CD4-positive, alpha-beta T cell treated with Interleukin-1 beta for 1 hour (primary cell): ENCODE data around the gene PNRC2.
A peak's percentile ranks its signal among the peaks of the same experiment; 100 is the strongest.

Source experiments
- DNase-seq, 2 donors: peaks; one replicate each; pipeline ENCODE4 v3.0.0-alpha.2; 2020 to 2022

The PNRC2 gene

GRCh38 chr1:23959461-23960290 lies at the start of gene PNRC2:
Gene PNRC2, plus strand, starts transcription at chr1:23959828. Its CDS starts 1,630 bp downstream, at chr1:23961458.
- peak; percentile 95 to 96 for DNase-seq

- DNase-seq: no peak
These were observed 49.5 kb upstream of the PNRC2 start for GRCh38 chr1:23910144-23910543.

GRCh38 chr1:23910553-23911246 lies 48.9 kb upstream of the PNRC2 start:
- DNase-seq: peak; percentile 17 to 33

GRCh38 chr1:23911921-23912320 lies 47.7 kb upstream of the PNRC2 start:
- DNase-seq: no peak

GRCh38 chr1:23913212-23913880 lies 46.3 kb upstream of the PNRC2 start, which contains the start of gene CNR2:
Gene CNR2, minus strand, starts transcription at chr1:23913362. Its CDS starts 37,745 bp downstream, at chr1:23875617.
- peak; percentile 33 to 73 for DNase-seq

DNA sequence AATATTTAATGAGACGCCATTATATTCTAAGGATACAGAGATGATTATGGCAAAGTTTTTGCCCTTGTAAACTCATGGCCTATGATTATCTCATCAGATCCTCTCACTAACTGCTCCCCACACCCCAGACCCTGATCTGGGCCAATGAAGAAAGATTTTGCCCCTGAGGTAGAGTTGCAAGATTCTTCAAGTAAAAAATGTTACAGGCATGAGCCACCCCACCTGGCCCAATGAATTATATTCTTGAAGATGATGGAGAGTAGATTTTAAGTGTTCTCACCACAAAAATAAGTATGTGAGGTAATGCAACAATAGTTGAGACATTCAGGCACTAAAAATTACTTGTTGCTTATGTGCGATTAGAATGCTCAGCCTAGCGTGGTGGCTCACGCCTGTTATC lies 44.7 kb upstream of the PNRC2 start:
- DNase-seq: no peak

GRCh38 chr1:23915466-23915865 lies 44.2 kb upstream of the PNRC2 start:
- DNase-seq: no peak

- peak; percentile 69 to 80 for DNase-seq
These were observed 43.2 kb upstream of the PNRC2 start for GRCh38 chr1:23916209-23917131.

GRCh38 chr1:23922321-23922943 lies 37.2 kb upstream of the PNRC2 start:
- no peak for DNase-seq

- DNase-seq: no peak
These were observed 35.8 kb upstream of the PNRC2 start for GRCh38 chr1:23923592-23924499.

DNA sequence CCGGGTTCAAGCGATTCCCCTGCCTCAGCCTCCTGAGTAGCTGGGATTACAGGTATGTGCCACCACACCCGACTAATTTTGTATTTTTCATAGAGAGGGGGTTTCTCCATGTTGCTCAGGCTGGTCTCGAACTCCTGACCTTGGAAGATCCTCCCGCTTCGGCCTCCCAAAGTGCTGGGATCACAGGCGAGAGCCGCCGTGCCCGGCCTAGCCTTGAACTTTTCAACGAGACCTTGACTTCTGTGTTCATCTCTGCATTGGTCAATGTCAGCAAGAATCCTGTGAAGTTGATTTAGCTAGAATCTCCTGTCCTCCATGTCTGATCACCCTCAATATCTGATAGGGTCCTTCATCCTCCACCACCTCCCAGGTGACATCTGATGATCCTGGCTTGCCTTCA lies 35.0 kb upstream of the PNRC2 start:
- DNase-seq: no peak

- DNase-seq: no peak
These were observed 34.3 kb upstream of the PNRC2 start for GRCh38 chr1:23925279-23925678.

DNA sequence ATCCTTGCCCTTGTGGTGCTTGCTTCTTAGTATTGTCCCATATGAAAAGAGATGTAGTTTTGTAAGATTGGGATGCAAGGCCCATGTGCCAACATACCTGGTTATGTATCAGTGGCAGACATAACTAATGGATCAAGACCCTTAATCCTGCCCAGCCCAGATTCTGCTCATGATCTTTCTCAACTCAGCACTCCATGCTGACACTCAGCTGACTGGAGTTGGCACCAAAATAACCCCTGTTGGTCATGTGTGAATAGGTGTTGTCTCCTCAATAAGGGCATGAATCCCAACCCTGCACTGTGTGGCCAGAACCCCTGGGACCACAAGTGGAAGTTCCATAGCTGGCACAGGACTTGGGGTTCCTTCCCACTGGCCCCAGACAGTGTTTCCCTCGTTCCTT lies 32.5 kb upstream of the PNRC2 start:
- DNase-seq: no peak

DNA sequence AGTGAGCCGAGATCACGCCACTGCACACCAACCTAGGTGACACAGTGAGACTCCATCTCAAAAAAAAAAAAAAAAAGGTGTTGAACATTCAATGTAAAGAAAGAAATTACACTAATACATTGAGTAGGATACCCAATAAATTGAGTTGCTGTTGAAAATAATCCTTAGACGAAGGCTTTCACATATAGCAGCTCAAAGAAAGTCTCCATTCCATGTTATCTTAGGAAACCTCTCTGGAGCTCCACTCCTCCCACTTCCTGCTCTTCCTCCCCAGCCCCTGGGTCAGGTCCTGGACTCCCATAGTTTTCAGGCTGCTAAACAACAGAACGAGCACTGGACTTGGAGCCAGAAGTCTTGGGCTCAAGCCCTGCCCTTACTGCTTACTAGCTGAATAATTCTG lies 30.8 kb upstream of the PNRC2 start:
- no peak for DNase-seq

DNA sequence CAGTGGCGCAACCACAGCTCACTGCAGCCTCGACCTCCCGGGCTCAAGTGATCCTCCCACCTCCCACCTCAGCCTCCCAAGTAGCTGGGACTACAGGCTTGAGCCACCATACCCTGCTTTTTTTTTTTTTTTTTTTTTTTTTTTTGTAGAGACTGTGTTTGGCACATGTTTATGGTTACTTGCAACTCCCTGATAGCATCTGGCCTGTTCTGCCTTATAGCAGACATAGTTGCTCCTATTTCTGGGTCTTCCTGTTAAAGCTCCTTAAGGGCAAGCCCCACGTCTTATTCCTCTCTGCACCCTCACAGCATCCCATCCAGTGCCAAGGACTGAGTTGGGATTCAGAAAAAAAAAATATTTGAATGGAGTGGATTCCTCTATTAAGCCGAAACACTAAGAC lies 29.4 kb upstream of the PNRC2 start:
- no peak for DNase-seq

- DNase-seq: no peak
These were observed 28.7 kb upstream of the PNRC2 start for GRCh38 chr1:23930861-23931490.

GRCh38 chr1:23931491-23931880 lies 28.1 kb upstream of the PNRC2 start:
- no peak for DNase-seq

GRCh38 chr1:23936481-23937176 lies 23.0 kb upstream of the PNRC2 start:
- DNase-seq: no peak

GRCh38 chr1:23947366-23947765 lies 12.3 kb upstream of the PNRC2 start:
- DNase-seq: no peak

DNA sequence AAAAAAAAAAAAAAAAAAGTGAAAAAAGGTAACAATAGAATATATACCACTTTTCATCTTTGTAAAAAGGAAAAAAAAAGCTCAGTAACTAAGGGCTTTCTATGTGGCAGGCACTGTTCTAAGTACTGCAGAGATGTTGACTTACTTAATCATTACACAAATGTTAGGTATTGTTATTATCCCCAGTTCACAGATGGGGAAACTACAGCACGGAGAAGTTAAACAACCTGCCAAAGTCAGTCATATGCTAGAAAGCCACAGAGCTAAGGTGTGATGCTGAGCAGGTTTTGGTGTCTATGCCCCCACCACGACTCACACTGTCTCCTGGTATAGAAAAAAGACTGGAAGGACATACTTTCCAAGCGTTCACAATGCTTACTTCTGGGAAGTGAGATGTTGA lies 6.6 kb upstream of the PNRC2 start:
- DNase-seq: no peak
